ENCODE data around the gene PLXNB3.

Gene PLXNB3

DNA sequence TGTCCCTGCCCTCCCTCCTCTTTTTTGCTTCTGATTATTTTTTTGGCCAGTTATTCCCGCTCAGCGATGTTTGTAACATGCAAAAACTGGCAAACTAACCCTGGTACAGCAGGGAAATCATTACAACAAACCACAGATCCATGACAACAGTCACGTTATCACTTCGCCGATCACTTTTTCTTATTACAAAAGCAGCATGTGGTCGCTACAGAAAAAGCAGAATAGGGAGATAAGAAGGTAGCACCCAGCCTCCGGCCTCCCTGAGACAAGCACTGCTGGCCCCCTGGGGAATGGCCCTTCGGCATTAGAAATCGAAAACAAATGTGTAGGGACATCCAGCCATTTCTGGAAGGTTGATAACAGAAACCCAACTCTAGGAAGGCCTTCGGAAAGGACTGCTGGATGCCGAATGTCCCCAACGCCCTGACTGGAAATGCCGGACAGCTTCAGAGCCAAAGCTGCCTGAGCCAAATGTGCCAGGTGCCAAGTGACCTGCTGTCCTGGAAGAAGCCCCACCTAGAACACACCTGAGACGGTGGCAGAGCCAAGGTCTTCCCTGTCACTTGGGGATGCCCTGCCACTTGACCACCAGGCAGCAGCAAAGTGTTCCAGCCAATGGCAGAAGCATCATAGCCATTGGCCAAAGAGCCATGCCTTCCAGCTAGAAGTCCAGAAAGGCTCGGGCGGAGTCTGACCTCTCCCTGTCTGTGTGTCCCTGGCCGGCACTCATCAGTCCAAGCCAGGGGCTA, 27.2 kb downstream of the PLXNB3 start (continued):
- TF ChIP-seq, protein P1, sequence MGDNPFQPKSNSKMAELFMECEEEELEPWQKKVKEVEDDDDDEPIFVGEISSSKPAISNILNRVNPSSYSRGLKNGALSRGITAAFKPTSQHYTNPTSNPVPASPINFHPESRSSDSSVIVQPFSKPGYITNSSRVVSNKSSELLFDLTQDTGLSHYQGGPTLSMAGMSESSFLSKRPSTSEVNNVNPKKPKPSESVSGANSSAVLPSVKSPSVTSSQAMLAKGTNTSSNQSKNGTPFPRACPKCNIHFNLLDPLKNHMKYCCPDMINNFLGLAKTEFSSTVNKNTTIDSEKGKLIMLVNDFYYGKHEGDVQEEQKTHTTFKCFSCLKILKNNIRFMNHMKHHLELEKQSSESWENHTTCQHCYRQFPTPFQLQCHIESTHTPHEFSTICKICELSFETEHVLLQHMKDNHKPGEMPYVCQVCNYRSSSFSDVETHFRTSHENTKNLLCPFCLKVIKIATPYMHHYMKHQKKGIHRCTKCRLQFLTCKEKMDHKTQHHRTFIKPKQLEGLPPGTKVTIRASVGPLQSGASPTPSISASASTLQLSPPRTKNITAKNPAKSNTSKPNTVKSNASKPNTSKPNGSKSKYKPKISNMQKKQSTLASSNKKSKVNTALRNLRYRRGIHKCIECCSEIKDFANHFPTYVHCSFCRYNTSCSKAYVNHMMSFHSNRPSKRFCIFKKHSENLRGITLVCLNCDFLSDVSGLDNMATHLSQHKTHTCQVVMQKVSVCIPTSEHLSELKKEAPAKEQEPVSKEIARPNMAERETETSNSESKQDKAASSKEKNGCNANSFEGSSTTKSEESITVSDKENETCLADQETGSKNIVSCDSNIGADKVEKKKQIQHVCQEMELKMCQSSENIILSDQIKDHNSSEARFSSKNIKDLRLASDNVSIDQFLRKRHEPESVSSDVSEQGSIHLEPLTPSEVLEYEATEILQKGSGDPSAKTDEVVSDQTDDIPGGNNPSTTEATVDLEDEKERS (tag by site-specific recombination; IDR thresholded peaks at IDR 0.05): no peak
- TF ChIP-seq FEZF1 (tag by site-specific recombination; IDR thresholded peaks at IDR 0.05) (no peak), ZNF155 (tag by site-specific recombination; IDR thresholded peaks at IDR 0.05) (no peak), TRIM28 (IDR thresholded peaks at IDR 0.05; ENCODE audit: borderline replicate concordance, low read length) (0 out of 2 replicates have a peak, but pooled peaks have one; percentile 18), ZNF768 (tag by site-specific recombination; IDR thresholded peaks at IDR 0.05) (no peak)
- TF ChIP-seq, protein P2, sequence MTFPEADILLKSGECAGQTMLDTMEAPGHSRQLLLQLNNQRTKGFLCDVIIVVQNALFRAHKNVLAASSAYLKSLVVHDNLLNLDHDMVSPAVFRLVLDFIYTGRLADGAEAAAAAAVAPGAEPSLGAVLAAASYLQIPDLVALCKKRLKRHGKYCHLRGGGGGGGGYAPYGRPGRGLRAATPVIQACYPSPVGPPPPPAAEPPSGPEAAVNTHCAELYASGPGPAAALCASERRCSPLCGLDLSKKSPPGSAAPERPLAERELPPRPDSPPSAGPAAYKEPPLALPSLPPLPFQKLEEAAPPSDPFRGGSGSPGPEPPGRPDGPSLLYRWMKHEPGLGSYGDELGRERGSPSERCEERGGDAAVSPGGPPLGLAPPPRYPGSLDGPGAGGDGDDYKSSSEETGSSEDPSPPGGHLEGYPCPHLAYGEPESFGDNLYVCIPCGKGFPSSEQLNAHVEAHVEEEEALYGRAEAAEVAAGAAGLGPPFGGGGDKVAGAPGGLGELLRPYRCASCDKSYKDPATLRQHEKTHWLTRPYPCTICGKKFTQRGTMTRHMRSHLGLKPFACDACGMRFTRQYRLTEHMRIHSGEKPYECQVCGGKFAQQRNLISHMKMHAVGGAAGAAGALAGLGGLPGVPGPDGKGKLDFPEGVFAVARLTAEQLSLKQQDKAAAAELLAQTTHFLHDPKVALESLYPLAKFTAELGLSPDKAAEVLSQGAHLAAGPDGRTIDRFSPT (tag by site-specific recombination; IDR thresholded peaks at IDR 0.05): no peak

DNA sequence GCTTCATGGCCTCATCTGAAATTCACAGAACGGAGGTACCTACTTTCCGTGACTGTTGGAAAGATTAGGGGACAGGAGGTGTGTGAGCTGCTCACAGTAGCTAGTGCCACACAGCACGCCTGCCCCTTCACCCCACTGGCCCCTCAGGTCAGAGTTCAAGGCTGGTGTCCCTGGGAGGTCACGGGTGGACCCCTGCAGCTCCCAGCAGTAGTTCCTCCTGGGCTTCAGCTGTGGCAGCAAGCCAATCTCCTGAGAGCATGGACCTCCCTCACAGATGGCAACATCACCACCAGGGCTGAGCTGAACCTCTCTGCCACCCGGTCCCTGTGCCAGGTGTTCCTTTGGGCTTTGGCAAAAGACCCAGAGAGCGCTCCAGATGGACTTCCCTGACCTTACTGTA, 28.3 kb downstream of the PLXNB3 start:
- TF ChIP-seq PRDM4 (tag by site-specific recombination; IDR thresholded peaks at IDR 0.05) (no peak), ZIC2 (tag by site-specific recombination; IDR thresholded peaks at IDR 0.05) (0 out of 2 replicates have a peak, but pooled peaks have one; percentile 18), GLIS1 (tag by site-specific recombination; IDR thresholded peaks at IDR 0.05) (peak; percentile 93), ZNF792 (tag by site-specific recombination; IDR thresholded peaks at IDR 0.05) (no peak)
- Histone ChIP-seq H3K9me3 (ENCODE audit: control insufficient read depth, insufficient read depth, low read depth, low read length) (no peaks in the 10 kb centered on the region), H3K36me3 (ENCODE audit: control insufficient read depth in 2 of 2, insufficient read depth in 1 of 2, low read length in 2 of 2) (peaks cover 5 to 57% of the 10 kb centered on the region in 2 experiments; a peak in 2 of 3 replicates), H3K27ac (ENCODE audit: extremely low read depth, low read depth, low read length) (no peak overlapping the region; the same call in 1 of the 2 replicates), H3K4me3 (ENCODE audit: low read depth, low read length) (no peak overlapping the region), H3K4me1 (ENCODE audit: control insufficient read depth, insufficient read depth, low read length) (no peaks in the 10 kb centered on the region)
- CTCF ChIA-PET: interaction anchor here (0.5 to 1.4 kb wide), 2 partner anchors 25 to 160 kb away, joined by 3 to 4 read pairs; no protein-coding TSS in a partner anchor
- POLR2A ChIA-PET: interaction anchor here (1.5 kb wide), 1 partner anchor 10 kb away, joined by 4 read pairs; no protein-coding TSS in a partner anchor

- CTCF ChIA-PET: interaction anchor here (1.1 kb wide), 1 partner anchor 11 kb away, joined by 3 read pairs; no protein-coding TSS in a partner anchor
- no peaks in the 10 kb centered on the region for H3K4me1 ChIP-seq (ENCODE audit: control insufficient read depth, insufficient read depth, low read length)
- H3K36me3 ChIP-seq (ENCODE audit: control insufficient read depth in 2 of 2, insufficient read depth in 1 of 2, low read length in 2 of 2): peaks cover 5 to 57% of the 10 kb centered on the region in 2 experiments; a peak in 2 of 3 replicates
- H3K4me3 ChIP-seq (ENCODE audit: low read depth, low read length): peak overlapping the region; percentile 80
- TF ChIP-seq ZNF169 (tag by site-specific recombination; IDR thresholded peaks at IDR 0.05) (no peak), ZNF311 (tag by site-specific recombination; IDR thresholded peaks at IDR 0.05; ENCODE audit: borderline replicate concordance) (no peak), ZNF707 (tag by site-specific recombination; IDR thresholded peaks at IDR 0.05) (no peak), ZBTB17 (tag by site-specific recombination; IDR thresholded peaks at IDR 0.05) (peak; percentile 43; the same call in 1 of the 2 replicates)
- POLR2A ChIA-PET: interaction anchor here (1.9 kb wide), 1 partner anchor 12 kb away, joined by 16 read pairs; the partner anchor contains the start of gene SRPK3
- H3K27ac ChIP-seq (ENCODE audit: extremely low read depth, low read depth, low read length): peak overlapping the region; percentile 89; the same call in 1 of the 2 replicates
- H3K9me3 ChIP-seq (ENCODE audit: control insufficient read depth, insufficient read depth, low read depth, low read length): no peaks in the 10 kb centered on the region
These were observed 29.2 kb downstream of the PLXNB3 start for GRCh38 chrX:153793291-153793690.
